GM12891 (cell line): ENCODE data around the gene ATXN1L.
A peak's percentile ranks its signal among the peaks of the same experiment; 100 is the strongest.

Experiments used
- DNase-seq: peaks from one replicate; pipeline ENCODE4 v3.0.0; 2011; ENCODE audit warnings: low spot score; ENCODE audit not compliant: insufficient read length
- FAIRE-seq: peaks from 2 replicates; lab custom pipeline; 2011; peaks lifted over from hg19 to GRCh38; lab: Jason Lieb, UNC
- PAX5 ChIP-seq: IDR thresholded peaks from 2 replicates; pipeline ENCODE4 v1.6.1; 2011; ENCODE audit warnings: low read length, moderate library complexity, mild to moderate bottlenecking; ENCODE audit not compliant: insufficient read depth, severe bottlenecking
- POLR2A ChIP-seq: IDR thresholded peaks from 2 replicates; pipeline ENCODE4 v1.6.1; 2011; ENCODE audit warnings: low read depth, low read length, control low read depth
- POLR2AphosphoS5 ChIP-seq: IDR thresholded peaks from 2 replicates; pipeline ENCODE4 v1.6.1; 2011; ENCODE audit warnings: low read depth, low read length, control low read depth
- POU2F2 ChIP-seq: IDR thresholded peaks from 2 replicates; pipeline ENCODE4 v1.6.1; 2011; ENCODE audit warnings: low read depth, mild to moderate bottlenecking, control low read depth, low read length, moderate library complexity
- SPI1 ChIP-seq: IDR thresholded peaks from 2 replicates; pipeline ENCODE4 v1.6.1; 2011; ENCODE audit warnings: low read depth, low read length, control low read depth
- TAF1 ChIP-seq: IDR thresholded peaks from 2 replicates; pipeline ENCODE4 v1.6.1; 2011; ENCODE audit warnings: low read depth, low read length, control low read depth

ATXN1L gene

DNA sequence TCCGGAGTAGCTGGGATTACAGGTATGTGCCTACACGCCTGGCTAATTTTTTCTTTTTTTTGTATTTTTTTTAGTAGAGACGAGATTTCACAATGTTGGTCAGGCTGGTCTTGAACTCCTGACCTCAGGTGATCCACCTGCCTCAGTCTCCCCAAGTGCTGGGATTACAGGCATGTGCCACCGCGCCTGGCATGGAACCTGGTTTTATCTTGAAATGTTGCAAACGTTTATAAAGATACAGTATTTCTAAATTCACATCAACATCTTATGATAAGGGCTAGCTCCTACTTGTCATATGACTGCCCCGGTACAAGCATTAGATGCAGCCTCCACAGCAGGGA, 48.1 kb downstream of the ATXN1L start:
- no peak for TF ChIP-seq POU2F2
- TF ChIP-seq TAF1 = no peak
- no peak for TF ChIP-seq SPI1
- TF ChIP-seq POLR2A = no peak
- no peak for TF ChIP-seq POLR2AphosphoS5
- no peak for TF ChIP-seq PAX5
- FAIRE-seq = no peak
- DNase-seq = no peak

GRCh38 chr16:71894229-71894920, 48.6 kb downstream of the ATXN1L start:
- no peak for FAIRE-seq
- DNase-seq = no peak
- TF ChIP-seq TAF1 = no peak
- no peak for TF ChIP-seq PAX5
- TF ChIP-seq SPI1 = no peak
- no peak for TF ChIP-seq POLR2AphosphoS5
- TF ChIP-seq POLR2A = no peak
- TF ChIP-seq POU2F2 = no peak

DNA sequence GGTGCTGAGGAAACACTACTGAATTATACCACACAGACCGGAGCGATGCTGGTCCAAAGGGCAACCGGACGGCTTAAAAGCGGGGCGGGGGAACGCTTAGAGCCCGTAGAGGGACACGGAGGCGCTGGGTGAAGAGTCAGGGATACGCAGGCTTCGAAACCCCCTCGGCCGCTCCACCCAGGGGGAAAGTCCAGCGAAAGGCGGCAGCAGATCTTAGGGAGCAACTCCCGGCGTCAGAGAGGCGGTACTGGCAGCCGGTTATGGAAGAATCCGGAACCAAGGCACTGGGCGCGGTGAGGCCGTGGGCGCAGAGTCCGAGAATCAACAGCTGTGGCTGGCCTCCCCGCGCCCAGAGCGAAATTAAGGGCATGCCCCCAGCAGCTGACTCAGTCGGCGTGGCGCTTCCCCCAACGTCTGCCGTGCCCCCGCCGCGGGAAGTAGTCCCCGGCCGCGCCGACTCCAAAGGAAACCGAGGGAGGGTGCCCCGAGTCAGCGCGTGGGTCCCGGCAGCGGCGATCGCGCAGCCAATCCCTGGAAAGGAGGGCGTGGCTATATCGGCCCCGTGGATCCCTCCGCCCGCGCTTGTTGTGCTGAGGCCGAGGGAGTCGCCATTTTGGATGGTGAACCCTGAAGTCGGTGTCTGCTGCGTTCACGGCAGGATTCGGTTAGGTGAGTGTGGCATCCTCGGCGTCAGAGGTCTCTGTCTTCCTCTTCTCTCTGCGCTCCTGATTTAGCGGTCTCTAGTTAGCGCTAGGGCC, 49.3 kb downstream of the ATXN1L start, which contains the start of gene IST1:
Gene IST1, plus strand, starts transcription at position 611 of the 758 bp plus-strand sequence. CDS start 20,110 bp downstream, outside the sequence.
- FAIRE-seq = peak; percentile 82
- peak; percentile 97 for DNase-seq
- TF ChIP-seq POLR2A = peak; percentile 93
- no peak for TF ChIP-seq SPI1
- TF ChIP-seq TAF1 = peak; percentile 86
- peak; percentile 95 for TF ChIP-seq POLR2AphosphoS5
- TF ChIP-seq POU2F2 = 0 out of 2 replicates have a peak, but pooled peaks have one; percentile 20
- peak; percentile 39 for TF ChIP-seq PAX5

- TF ChIP-seq POLR2A (no peak), POU2F2 (no peak), TAF1 (no peak), SPI1 (no peak), POLR2AphosphoS5 (no peak), PAX5 (no peak)
- DNase-seq (no peak), FAIRE-seq (no peak)
These were observed 50.0 kb downstream of the ATXN1L start for GRCh38 chr16:71895679-71896365.

DNA sequence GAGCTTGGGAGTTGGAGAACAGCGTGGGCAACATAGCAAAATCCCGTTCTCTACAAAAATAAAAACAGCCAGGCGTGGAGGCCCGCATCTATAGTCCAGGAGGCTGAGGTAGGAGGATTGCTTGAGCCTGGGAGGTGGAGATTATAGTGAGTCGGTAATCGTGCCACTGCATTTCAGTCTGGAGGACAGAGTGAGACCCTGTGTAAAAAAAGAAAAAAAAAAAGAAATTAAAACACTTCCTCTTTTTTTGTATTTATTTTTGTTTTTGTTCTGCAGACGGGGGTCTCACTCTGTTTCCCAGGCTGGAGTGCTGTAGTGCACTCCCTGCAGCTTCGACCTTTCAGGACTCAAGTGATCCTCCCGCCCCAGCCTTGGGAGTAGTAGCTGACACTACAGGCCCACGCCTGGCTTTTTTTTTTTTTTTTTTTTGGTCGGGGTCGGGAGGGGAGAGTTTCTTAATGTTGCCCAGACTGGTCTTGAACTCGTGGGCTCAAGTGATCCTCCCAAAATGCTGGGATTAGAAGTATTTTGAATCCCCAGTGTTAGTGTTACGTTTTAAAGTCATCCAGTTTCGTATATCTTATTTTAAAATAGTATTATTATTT, 51.1 kb downstream of the ATXN1L start:
- DNase-seq = no peak
- no peak for FAIRE-seq
- peak; percentile 72 for TF ChIP-seq SPI1
- TF ChIP-seq PAX5 = no peak

DNA sequence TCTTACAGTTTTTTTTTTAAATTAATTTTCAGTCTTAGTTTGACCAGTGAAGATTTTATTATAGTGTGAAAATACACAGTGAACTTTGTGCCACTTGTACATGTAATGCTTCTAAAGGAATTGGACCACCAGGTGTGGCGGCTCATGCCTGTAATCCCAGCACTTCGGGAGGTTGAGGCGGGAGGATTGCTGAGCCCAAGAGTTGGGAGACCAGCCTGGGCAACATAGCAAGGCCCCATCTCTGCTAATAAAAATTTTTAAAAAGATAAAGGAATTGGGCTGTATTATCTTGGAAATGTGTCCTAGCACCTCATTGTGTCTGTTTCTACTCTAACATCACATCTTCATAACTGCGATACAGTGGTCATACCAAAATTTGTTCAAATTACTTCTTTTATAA, 53.4 kb downstream of the ATXN1L start:
- no peak for DNase-seq
- TF ChIP-seq SPI1 (no peak), POLR2A (no peak), PAX5 (no peak), TAF1 (no peak), POLR2AphosphoS5 (no peak), POU2F2 (no peak)
- FAIRE-seq = no peak

DNA sequence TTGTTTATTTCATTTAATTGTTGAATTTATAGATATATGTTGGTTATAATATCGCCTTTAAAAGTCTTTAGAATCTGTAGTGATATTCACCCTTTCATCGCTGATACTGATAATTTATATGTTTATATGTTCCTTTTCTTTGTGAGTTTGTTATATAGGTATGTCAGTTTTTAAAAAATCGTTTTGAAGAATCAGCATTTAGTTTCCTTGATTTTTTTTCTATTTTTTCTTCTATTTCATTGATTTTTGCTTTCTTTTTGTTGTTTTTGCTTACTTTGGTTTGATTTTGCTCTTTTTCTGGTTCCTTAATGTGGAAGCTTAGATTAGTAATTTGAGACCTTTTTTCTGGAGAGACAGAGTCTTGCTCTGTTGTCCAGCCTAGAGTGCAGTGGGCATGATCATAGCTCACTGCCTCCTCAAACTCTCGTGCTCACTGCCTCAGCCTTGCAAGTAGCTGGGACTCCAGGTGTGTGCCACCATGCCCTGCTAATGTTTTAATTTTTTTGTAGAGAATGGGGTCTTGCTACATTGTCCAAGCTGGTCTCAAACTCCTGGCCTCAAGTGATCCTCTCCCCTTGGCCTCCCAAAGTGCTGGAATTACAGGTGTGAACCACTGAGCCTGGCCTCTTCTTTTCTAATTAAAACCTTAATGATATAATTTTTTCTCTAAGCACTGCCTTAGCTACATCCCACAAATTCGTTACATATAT, 57.0 kb downstream of the ATXN1L start:
- FAIRE-seq (no peak), DNase-seq (no peak)
- TF ChIP-seq SPI1 = no peak
- TF ChIP-seq POU2F2 = no peak
- no peak for TF ChIP-seq TAF1

DNA sequence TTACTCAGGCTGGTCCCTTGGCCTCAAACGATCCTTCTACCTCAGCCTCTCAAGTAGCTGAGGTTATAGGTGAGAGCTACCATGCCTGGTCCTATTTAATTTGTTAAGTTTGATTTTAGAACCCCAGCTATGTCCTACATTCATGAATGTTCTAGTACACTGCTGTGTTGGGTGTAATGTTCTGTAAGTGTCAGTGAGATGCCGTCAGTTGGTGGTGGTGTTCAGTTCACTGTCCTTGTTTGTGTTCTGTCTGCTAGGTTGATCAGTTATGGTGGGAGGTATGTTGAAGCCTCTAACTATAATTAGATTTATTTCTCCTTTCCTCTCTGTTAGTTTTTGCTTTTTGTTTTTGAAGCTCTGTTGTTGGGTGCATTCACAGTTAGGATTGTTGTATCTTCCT, 57.8 kb downstream of the ATXN1L start:
- no peak for TF ChIP-seq PAX5
- TF ChIP-seq POLR2A = no peak
- no peak for TF ChIP-seq SPI1
- TF ChIP-seq TAF1 = no peak
- TF ChIP-seq POLR2AphosphoS5 = no peak
- no peak for TF ChIP-seq POU2F2
- no peak for DNase-seq
- FAIRE-seq = peak; percentile 45
